K562 (cell line): Measurements from ENCODE around the gene CFAP221. TPM values are rescaled to one million over a fixed set of nuclear protein-coding genes. Genes with fewer than 3 reads are reported as not detected.

Experiments used
- ATAC-seq: fragments of 200-7000 bp; cut with Tn5 transposase; 3 replicates; pipeline ENCODE4 v1.9.1; 2020; ENCODE audit warnings: moderate library complexity
- BruUV-seq: library from RNA; stranded (reverse); fragments of 400-500 nt; replicated peaks from 2 replicates; lab custom pipeline; 2021; lab: Mats Ljungman, UMichigan
- CTCF ChIA-PET: fragments of 300-600 bp; formaldehyde crosslinking; extraction: SDS; loops from one replicate; lab custom pipeline; 2021; ENCODE audit warnings: low intra/inter-chr PET ratio; lab: Yijun Ruan, JAX
- POLR2A ChIA-PET: fragments of 300-600, 350-650 bp; sonication (Branson Sonifier 250); formaldehyde crosslinking; extraction: SDS; loops from one replicate; lab custom pipeline; 2021; ENCODE audit warnings: antibody characterized with exemption, inconsistent platforms; lab: Yijun Ruan, JAX
- DNase-seq, 4 experiments: peaks; one replicate each; pipeline versions ENCODE4 v3.0.0 to v3.0.0-alpha.2; 2011 to 2018; ENCODE audit warnings: low spot score in 3 of 4, mixed read lengths in 3 of 4; ENCODE audit errors: extremely low read depth in 1 of 4
- FAIRE-seq: peaks from 2 replicates; lab custom pipeline; 2011; peaks lifted over from hg19 to GRCh38; lab: Jason Lieb, UNC
- H2AFZ ChIP-seq: 2 replicates; pipeline ENCODE4 v1.6.0; 2011; ENCODE audit warnings: low read depth, low read length, control low read depth, inconsistent platforms
- H3K27ac ChIP-seq: fragments of 200-600 bp; 3 replicates; pipeline ENCODE4 v1.8.0; 2011; ENCODE audit warnings: low read depth, mild to moderate bottlenecking, control low read depth, inconsistent platforms, low read length, moderate library complexity, mixed read lengths; ENCODE audit errors: extremely low read depth
- H3K27me3 ChIP-seq, 2 experiments: fragments of 300-600 bp in 1 of 2; 2 replicates in 1 of 2; 3 replicates in 1 of 2; pipeline versions ENCODE4 v1.6.0 to v1.8.0; 2011; ENCODE audit warnings: inconsistent platforms in 2 of 2, low read length in 2 of 2, mild to moderate bottlenecking in 1 of 2, mixed read lengths in 1 of 2, moderate library complexity in 1 of 2; ENCODE audit not compliant: control insufficient read depth in 2 of 2, insufficient read depth in 2 of 2
- H3K36me3 ChIP-seq: fragments of 300-600 bp; 3 replicates; pipeline ENCODE4 v1.8.0; 2011; ENCODE audit warnings: mild to moderate bottlenecking, low read length, inconsistent platforms; ENCODE audit not compliant: control insufficient read depth, insufficient read depth
- H3K4me1 ChIP-seq, 2 experiments: fragments of 200-600 bp in 1 of 2; replicated peaks in 1 of 2; 2 replicates in 1 of 2; 3 replicates in 1 of 2; pipeline versions ENCODE4 v1.5.1 to v1.8.0; 2011; ENCODE audit warnings: inconsistent platforms in 2 of 2, low read length in 2 of 2, mild to moderate bottlenecking in 1 of 2, mixed read lengths in 1 of 2, moderate library complexity in 1 of 2; ENCODE audit not compliant: control insufficient read depth in 2 of 2, insufficient read depth in 2 of 2
- H3K4me2 ChIP-seq: 2 replicates; pipeline ENCODE4 v1.6.1; 2011; ENCODE audit warnings: low read length, control low read depth, inconsistent platforms, mixed read lengths; ENCODE audit not compliant: insufficient read depth
- H3K4me3 ChIP-seq: fragments of 200-600 bp; sonication (generic), shearing (Covaris generic); 2 replicates; pipeline ENCODE4 v1.5.1; 2016; ENCODE audit warnings: control low read depth, inconsistent platforms
- H3K79me2 ChIP-seq: fragments of 200-600 bp; 3 replicates; pipeline ENCODE4 v1.8.0; 2011; ENCODE audit warnings: low read length, inconsistent platforms; ENCODE audit not compliant: control insufficient read depth, insufficient read depth
- H3K9ac ChIP-seq, 2 experiments: 2 replicates each; pipeline versions ENCODE4 v1.6.0 to v1.6.1; 2011; ENCODE audit warnings: low read depth in 2 of 2, low read length in 2 of 2, control low read depth in 1 of 2, inconsistent platforms in 1 of 2, mild to moderate bottlenecking in 1 of 2, mixed read lengths in 1 of 2; ENCODE audit not compliant: insufficient read depth in 1 of 2
- H3K9me1 ChIP-seq: one replicate; pipeline ENCODE4 v1.6.0; 2011; ENCODE audit warnings: inconsistent platforms, mild to moderate bottlenecking, low read length, moderate library complexity; ENCODE audit not compliant: control insufficient read depth, insufficient read depth
- H3K9me3 ChIP-seq: replicated peaks from 2 replicates; pipeline ENCODE4 v1.5.1; 2011; ENCODE audit warnings: low read depth, low read length, inconsistent platforms; ENCODE audit not compliant: control insufficient read depth, insufficient read depth
- H4K20me1 ChIP-seq: replicated peaks from 2 replicates; pipeline ENCODE4 v1.6.1; 2011; ENCODE audit warnings: low read length, inconsistent platforms, mixed read lengths; ENCODE audit not compliant: control insufficient read depth, insufficient read depth
- ASH1L ChIP-seq: fragments of 450-650 bp; IDR thresholded peaks from 2 replicates; pipeline ENCODE4 v1.6.1; 2018; ENCODE audit warnings: borderline replicate concordance, mild to moderate bottlenecking, low read depth; ENCODE audit not compliant: partially characterized antibody
- BRD9 ChIP-seq: fragments of 450-650 bp; IDR thresholded peaks from 2 replicates; pipeline ENCODE4 v1.6.1; 2018; ENCODE audit warnings: low read depth; ENCODE audit not compliant: partially characterized antibody
- GABPA ChIP-seq: fragments of 200-800 bp; sonication (Bioruptor generic); conservative IDR thresholded peaks from 2 replicates; pipeline ENCODE4 v1.6.1; 2016; ENCODE audit warnings: low read depth, missing genetic modification characterization, missing compliant biosample characterization
- MCM5 ChIP-seq: fragments of 450-650 bp; IDR thresholded peaks from 2 replicates; pipeline ENCODE4 v1.6.1; 2016; ENCODE audit warnings: low read depth
- RFX1 ChIP-seq: fragments of 450-650 bp; IDR thresholded peaks from 2 replicates; pipeline ENCODE4 v1.6.1; 2016; ENCODE audit warnings: mild to moderate bottlenecking, moderate library complexity
- ZHX1 ChIP-seq: fragments of 150-350 bp; conservative IDR thresholded peaks from 2 replicates; pipeline ENCODE4 v1.6.1; 2014; ENCODE audit warnings: low read length
- ZNF830 ChIP-seq: fragments of 250-450 bp; sonication (Bioruptor Pico); IDR thresholded peaks from 2 replicates; pipeline ENCODE4 v1.5.0; 2021; ENCODE audit warnings: mild to moderate bottlenecking
- WGBS: fragments of 100-300 bp; shearing (Covaris generic); methylation state at CpG from one replicate; pipeline ENCODE4 v1.1.6; 2016; ENCODE audit warnings: low coverage, mixed read lengths; ENCODE audit not compliant: insufficient coverage; ENCODE audit errors: missing lambda C conversion rate; 5-methylcytosine and 5-hydroxymethylcytosine counted together
- in situ Hi-C: fragments of 300-500 bp; cut with MboI; formaldehyde crosslinking; loops from 4 replicates; pipeline ENCODE4 v1.15.0; 2018; ENCODE audit warnings: inconsistent platforms, mixed read lengths
- intact Hi-C: fragments of 100-400 bp; cut with micrococcal nuclease; formaldehyde crosslinking; loops from 2 replicates; pipeline ENCODE4 v1.14.2; 2022
- polyA plus RNA-seq, 8 experiments: library from polyadenylated mRNA; depleted of rRNA in 4 of 8; stranded (reverse) in 5 of 8; unstranded in 3 of 8; fragments of >200 nt; fragmentation: Nextera tagmentation in 2 of 8; fragmentation: Illumina TruSeq in 1 of 8; extraction: Ambion mirVana in 2 of 8; extraction: Trizol in 1 of 8; gene quantifications; 2 replicates each; pipeline versions ENCODE4 v1.2.1 to v1.2.3, GENCODE V29; 2011 to 2014; ENCODE audit warnings: inconsistent platforms in 1 of 8, missing spikeins in 1 of 8
- total RNA-seq, 7 experiments: library from RNA; depleted of rRNA in 6 of 7; stranded (reverse); fragments of >200 nt in 6 of 7; fragmentation: Illumina TruSeq in 2 of 7; extraction: Trizol in 2 of 7; gene quantifications; 2 replicates each; pipeline versions ENCODE4 v1.2.1 to v1.2.3, GENCODE V29; 2011 to 2021; ENCODE audit warnings: low replicate concordance in 1 of 7

Gene CFAP221
- total and polyA plus RNA-seq, 9 of the 15 experiments (the other 6 are each of a cell fraction or from before 2014, with no cell fraction given), result 0.09 to 1.4 (median 0.65) TPM

GRCh38 chr2:119553687-119554344, 9.6 kb downstream of the CFAP221 start:
- intact Hi-C loops, result no loop called here
- in situ Hi-C loops, result no loop called here
- ATAC-seq, result no peak
- TF ChIP-seq ZNF830 (CRISPR knock-in tag), result no peak
- TF ChIP-seq ZHX1, result no peak
- no peak for TF ChIP-seq RFX1
- TF ChIP-seq ASH1L, result no peak
- TF ChIP-seq GABPA (tag), result no peak
- no peak for TF ChIP-seq MCM5
- TF ChIP-seq BRD9, result no peak
- TF ChIP-seq, all 486 proteins: peak for 0
- no peaks in the 10 kb centered on the region for H3K9me3 ChIP-seq
- H3K4me1 ChIP-seq, result no peaks in the 10 kb centered on the region
- H3K27ac ChIP-seq, result no peak overlapping the region
- no peaks in the 10 kb centered on the region for H3K27me3 ChIP-seq
- H3K79me2 ChIP-seq, result no peaks in the 10 kb centered on the region
- no TSS peak for BruUV-seq
- ChIA-PET POLR2A (no interaction called here), CTCF (no interaction called here)
- DNase-seq, result no peak
- H3K9ac ChIP-seq, result no peak overlapping the region
- H3K4me2 ChIP-seq, result no peak overlapping the region
- H4K20me1 ChIP-seq, result no peaks in the 10 kb centered on the region
- H3K36me3 ChIP-seq, result no peaks in the 10 kb centered on the region
- peak overlapping the region; percentile 23; the same call in 1 of the 2 replicates for H2AFZ ChIP-seq
- FAIRE-seq, result no peak
- 41% methylated on average over 7 of the region's 7 CpGs for WGBS
- no peaks in the 10 kb centered on the region for H3K9me1 ChIP-seq
- H3K4me3 ChIP-seq, result no peak overlapping the region
